GM20000 (cell line): Measurements from ENCODE around the gene RIMS4.

ENCODE experiments used
- DNase-seq: peaks from one replicate; pipeline ENCODE4 v3.0.0; 2012; ENCODE audit warnings: low spot score
- TF ChIP-seq, protein P1 (sequence below): IDR thresholded peaks from 2 replicates; pipeline ENCODE4 v1.5.1; 2012; ENCODE audit warnings: mild to moderate bottlenecking, control low read depth; ENCODE audit errors: extremely low read depth, missing control alignments

The RIMS4 gene

DNA sequence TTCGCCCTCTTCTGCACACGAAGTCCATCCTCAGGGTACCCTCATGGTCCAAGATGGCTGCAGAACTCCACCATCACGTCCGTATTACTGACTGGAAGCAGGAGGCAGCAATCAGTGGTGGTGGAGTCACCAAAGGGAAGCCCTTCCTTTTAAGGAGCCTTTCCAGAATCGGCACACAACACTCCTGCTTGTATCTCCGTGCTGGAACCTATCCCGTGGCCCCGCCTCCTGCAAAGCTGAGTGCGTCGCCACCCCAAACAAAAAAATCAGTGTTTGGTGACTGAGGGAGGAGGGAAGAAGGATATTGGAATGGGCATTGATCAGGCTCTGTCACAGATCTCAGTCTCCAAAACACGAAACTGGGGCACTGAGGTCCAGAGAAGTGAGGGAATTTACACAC, 101.0 kb downstream of the RIMS4 start:
- TF ChIP-seq, protein P1, sequence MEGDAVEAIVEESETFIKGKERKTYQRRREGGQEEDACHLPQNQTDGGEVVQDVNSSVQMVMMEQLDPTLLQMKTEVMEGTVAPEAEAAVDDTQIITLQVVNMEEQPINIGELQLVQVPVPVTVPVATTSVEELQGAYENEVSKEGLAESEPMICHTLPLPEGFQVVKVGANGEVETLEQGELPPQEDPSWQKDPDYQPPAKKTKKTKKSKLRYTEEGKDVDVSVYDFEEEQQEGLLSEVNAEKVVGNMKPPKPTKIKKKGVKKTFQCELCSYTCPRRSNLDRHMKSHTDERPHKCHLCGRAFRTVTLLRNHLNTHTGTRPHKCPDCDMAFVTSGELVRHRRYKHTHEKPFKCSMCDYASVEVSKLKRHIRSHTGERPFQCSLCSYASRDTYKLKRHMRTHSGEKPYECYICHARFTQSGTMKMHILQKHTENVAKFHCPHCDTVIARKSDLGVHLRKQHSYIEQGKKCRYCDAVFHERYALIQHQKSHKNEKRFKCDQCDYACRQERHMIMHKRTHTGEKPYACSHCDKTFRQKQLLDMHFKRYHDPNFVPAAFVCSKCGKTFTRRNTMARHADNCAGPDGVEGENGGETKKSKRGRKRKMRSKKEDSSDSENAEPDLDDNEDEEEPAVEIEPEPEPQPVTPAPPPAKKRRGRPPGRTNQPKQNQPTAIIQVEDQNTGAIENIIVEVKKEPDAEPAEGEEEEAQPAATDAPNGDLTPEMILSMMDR = no peak
- no peak for DNase-seq

DNA sequence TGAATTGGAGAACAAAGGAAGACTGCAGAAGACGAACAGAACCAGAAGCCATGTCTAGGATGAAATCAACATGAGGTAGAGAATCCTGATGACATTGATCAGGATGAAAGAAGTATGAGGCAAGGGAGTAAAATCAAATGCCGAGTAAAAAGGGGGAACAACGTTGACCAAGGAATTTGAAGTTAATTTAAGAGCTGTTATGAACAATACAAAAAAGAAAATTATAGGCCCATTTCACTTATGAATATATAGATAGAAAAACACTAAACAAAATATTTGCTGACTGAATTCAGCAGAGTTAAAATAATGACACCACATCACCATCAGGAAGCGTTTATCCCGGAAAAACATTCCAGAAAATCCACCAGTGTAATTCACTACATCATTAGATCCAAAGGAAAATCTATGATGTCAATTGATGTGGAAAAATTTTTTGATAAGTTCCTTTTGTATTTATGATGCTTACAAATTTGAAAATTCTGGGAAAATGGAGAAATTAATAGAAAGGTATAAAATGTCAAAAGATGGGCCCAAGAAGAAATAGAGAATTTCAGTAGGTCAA, 103.2 kb downstream of the RIMS4 start:
- TF ChIP-seq, protein P1 = no peak
- DNase-seq = no peak

DNA sequence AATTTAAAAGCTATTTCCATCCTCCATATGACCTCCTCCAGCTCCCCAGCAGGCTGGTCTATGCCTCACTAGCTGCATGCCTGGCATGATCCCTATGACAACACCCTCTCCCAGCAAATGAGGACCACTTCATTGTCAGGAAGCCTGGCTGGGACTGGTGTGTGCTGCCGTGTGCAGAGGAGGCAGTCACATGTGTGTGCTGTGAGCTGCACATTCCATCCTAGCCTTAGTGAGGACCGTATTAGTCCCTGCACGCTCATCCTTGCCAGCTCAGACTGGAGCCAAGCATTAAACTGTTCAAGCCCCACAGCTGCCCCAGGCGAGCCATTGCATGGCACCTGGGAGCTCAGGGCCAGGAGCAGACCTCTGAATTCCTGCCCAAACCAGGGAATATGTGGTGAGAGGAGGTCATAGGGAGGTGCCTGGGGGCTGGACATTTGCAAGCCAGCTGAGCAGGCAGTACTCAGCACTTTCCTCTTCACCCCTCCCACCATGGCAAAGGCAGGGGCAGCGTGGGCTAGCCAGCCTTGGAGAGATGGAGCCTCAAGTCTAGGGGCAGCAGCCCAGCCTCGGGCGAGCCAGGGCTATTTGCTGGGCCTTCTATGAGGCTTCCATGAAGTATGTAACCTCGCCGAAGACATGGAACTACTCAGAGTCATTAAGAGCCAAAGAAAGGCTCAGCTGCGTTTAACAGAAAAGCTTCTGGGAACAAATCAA, 103.9 kb downstream of the RIMS4 start:
- TF ChIP-seq, protein P1 = no peak
- DNase-seq = no peak

DNA sequence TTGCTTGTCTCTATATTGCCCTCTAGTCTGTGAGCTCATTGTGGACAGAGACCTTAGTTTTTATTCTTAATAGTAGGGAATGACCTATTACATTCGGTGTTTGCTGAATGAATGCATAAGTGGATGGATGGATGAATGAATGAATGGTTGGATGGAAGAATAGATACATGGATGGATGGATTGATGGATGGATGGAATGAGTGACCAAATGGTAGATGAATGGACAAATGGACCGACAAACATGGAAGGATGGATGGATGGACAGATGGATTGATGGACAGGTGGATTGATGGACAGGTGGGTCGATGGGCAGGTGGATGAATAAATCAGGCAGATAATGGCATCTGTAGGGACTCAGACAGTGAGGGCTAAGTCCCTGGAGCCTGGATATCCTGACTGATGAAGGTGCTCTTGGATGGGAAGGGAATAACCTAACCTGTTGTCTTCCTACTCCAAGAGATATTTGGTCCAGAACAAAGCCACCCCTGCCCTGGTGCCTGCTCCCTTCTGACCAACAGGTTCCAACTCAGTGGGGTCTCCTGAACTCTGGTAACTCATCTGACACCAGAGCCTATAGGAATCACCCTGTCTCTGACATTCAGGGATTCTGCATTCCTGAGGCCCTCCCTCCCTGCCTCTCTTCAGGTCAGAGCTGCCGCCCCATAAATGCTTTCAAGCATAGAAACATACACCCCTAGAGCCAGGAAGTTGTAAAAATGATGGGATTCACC, 104.8 kb downstream of the RIMS4 start:
- DNase-seq = no peak
- TF ChIP-seq, protein P1 = no peak

DNA sequence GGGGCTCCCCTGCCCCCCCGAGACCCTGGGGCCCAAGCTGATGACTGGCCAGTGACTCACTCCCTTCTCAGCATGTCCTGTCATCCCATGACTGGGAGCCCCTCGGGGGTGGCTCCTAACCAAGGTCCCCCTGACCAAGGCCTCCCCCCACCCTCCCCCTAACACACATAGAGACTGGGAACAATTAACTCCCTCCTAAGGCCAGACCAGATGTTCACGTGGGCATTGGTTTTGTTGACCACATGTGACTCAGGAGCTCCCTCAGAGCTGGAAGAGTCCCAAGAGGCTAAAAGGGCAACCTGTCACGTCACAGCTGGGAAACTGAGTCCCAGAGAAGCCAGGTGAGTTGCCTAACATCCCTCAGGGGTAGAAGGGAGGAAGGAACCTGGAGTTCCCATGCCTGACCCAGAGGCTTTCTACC, 105.8 kb downstream of the RIMS4 start:
- TF ChIP-seq, protein P1 = no peak
- DNase-seq = no peak

DNA sequence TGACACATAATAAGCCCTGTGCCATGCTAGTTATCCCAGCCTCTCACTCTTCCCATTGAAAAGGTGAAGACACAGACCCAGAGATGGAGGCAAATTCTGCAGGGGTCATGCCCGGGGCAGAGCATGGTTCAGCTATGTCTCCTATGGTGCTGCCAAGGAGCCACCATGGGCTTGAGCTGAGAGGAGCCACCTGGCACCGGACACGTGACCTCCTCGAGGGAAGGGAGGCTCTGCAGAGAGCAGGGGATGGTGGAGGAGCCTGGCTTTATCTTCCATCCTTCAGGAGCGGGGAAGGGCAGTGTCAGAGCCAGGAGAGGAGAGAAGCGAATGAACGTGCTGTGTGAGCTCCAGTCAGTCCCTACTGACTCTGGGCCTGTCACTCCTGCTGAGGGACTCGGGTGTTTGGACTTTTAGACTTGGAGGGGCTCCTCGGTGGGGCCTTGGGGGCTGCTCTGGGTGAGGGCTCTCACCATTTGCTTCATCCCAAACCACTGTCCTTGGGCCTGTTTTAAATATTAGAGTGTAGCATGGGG, 106.3 kb downstream of the RIMS4 start:
- TF ChIP-seq, protein P1 = no peak

DNA sequence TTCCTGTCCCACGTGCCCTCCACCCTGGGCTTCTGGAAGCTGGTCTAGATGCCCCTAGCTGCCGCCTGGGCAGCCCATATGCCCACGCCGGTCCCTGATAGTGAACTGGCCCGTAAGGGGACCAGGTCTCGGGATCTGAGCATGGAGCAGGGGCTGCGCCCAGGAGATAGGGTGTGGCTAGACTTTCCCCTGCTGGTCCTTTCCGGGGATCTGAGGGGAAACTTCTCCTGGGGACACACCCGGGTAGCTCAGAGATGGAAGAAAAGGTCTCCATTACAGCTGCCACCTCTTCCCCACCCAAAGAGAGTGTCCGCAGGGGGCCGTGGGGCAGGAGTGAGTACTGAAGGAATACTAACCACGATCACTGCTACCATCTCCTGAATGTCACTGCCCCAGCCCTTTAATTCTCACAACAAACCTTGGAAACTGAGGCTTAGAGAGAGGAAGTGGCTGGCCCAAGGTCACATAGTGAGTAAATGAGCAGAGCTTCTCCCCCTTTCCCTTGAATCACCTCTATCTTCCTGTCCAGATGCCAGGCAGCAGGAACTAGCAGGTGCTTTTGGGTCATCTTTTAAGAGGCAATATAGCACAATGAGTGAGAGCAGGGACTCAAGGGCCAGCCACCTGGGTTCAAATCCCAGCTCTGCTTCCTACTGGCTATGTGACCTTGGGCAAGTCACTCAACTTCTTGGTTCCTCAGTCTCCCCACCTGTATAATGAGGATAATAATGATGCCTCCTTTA, 107.0 kb downstream of the RIMS4 start:
- TF ChIP-seq, protein P1 = no peak
- no peak for DNase-seq

More for the DNA sequence above, 106.3 kb downstream of the RIMS4 start:
- no peak for DNase-seq
